Measurements from ENCODE around the gene FDCSP. TPM values are rescaled to one million over a fixed set of nuclear protein-coding genes. Genes with fewer than 3 reads are reported as not detected.
A peak's percentile ranks its signal among the peaks of the same experiment; 100 is the strongest.

The FDCSP gene
- total RNA-seq (2014; rRNA removed; shearing (Covaris generic)) = not detected in 2 replicates

DNA sequence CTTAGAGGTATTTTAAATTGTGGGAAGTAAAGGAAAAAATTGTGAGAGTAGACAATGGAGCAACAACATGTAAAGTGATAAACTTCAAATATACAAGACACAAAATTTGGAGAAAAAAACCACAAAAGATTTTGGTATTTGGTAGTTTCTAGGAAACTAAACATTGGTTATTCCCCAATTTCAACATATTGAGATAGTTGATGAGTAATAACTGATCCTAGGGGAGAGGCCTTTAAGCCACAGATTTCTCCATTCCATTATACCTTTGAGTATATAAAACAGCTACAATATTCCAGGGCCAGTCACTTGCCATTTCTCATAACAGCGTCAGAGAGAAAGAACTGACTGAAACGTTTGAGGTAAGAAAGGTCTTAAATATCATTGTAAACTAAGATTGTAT is at the start of gene FDCSP:
TSS of gene FDCSP (plus strand) at position 301 of the 400 bp plus-strand sequence. CDS start 5,071 bp downstream, outside the sequence.
- Histone ChIP-seq H3K4me3 (no peak within 1 kb of the TSS), H3K4me1 (no peaks in the 10 kb centered on the region), H3K9me3 (replicated peaks) (no peaks in the 10 kb centered on the region), H3K27ac (no peak within 1 kb of the TSS), H3K36me3 (no peaks in the 10 kb centered on the region), H3K27me3 (no peaks in the 10 kb centered on the region)
- no peak for DNase-seq

DNA sequence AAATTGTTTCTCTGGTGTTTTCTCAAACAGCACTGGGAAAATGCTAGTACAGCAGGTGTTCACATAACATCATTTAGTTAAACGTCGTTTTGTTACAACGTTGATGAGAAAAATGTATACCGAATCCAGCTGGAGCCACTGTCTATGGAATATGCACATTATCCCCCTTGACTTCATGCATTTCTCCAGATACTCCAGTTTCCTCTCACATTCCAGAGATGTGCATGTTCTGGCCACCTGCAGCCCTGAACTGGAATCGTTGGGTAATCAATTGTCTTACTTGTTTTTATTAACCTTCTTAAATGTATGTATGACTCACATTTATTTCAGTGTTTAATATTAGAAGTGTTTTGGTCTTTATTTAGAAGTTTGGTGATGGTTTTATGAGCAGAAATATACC is 48.8 kb upstream of the FDCSP start:
- Histone ChIP-seq H3K9me3 (replicated peaks) (no peaks in the 10 kb centered on the region), H3K4me3 (no peak overlapping the region), H3K27me3 (no peaks in the 10 kb centered on the region), H3K4me1 (no peaks in the 10 kb centered on the region), H3K36me3 (no peaks in the 10 kb centered on the region), H3K27ac (no peak overlapping the region)
- DNase-seq = no peak

DNA sequence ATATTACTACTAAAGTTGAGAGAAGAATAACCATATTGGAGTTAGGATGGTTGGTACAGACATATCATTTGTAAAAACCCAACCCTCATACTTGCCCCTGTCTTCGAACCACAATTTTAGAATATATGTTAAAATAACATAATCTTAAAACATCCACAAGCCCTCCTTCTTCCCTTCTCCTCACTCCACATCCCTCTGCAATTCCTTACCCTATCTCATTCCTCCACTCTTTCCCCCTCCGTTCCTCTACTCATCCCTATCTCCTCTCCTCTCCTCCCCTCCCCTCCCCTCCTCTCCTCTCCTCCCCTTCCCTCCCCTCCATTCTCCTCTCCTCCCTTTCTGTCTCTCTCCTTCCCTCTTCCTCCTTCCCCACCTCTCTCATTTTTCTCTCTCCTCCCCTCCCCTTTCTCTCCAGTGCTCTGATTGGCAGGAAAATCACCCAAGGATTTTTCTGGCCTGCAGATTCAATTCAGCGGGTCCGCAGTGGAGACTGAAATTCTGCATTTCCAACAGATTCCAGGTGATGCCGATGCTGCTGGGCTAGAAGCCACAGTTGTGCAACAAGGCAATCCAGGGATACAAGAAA is 47.8 kb upstream of the FDCSP start:
- H3K27me3 ChIP-seq = no peaks in the 10 kb centered on the region
- H3K4me3 ChIP-seq = no peak overlapping the region
- no peak for DNase-seq
- no peaks in the 10 kb centered on the region for H3K36me3 ChIP-seq
- no peaks in the 10 kb centered on the region for H3K9me3 ChIP-seq (replicated peaks)
- no peak overlapping the region for H3K27ac ChIP-seq
- H3K4me1 ChIP-seq = no peaks in the 10 kb centered on the region

DNA sequence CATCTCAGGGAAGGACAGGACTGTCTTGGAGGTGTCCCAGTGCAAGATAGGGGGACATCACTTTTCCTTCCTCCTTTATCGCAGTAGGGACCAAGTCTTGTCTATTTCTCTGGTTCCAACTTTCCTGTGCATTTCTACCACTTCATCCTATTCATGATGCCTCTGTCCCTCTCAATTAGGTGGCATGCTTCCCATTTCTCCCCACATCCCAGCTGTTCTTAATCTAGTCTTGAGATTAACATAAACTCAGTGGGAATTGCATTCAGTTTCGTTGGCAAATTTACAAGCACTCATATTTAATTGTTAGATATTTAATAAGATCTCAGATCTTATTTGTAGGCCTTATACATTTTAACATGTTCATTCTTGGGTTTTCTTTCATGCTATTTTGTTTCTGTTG is 46.1 kb upstream of the FDCSP start:
- H3K36me3 ChIP-seq = no peaks in the 10 kb centered on the region
- DNase-seq = no peak
- no peaks in the 10 kb centered on the region for H3K27me3 ChIP-seq
- no peaks in the 10 kb centered on the region for H3K4me1 ChIP-seq
- H3K27ac ChIP-seq = no peak overlapping the region
- H3K4me3 ChIP-seq = no peak overlapping the region
- H3K9me3 ChIP-seq (replicated peaks) = no peaks in the 10 kb centered on the region

DNA sequence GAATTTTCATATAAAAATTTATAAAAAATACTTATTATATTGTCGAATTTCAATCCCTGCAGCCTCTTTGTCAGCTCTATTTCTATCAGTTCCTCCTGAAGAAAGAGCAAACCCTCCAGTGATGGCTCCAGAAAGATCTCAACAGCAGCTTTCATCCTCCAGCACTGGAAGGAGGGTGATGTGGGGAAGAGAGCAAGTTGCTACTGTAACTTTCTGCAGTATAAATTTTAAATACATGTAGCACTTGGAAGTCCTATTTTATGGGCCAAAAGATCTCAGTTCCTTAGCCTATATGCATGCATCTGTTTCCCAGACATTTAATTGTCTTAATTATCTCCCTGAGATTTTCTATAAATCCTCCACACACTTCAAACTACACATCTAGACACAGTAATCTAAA is 44.1 kb upstream of the FDCSP start:
- no peak overlapping the region for H3K27ac ChIP-seq
- H3K27me3 ChIP-seq = no peaks in the 10 kb centered on the region
- H3K4me1 ChIP-seq = no peaks in the 10 kb centered on the region
- H3K4me3 ChIP-seq = no peak overlapping the region
- DNase-seq = no peak
- no peaks in the 10 kb centered on the region for H3K9me3 ChIP-seq (replicated peaks)
- no peaks in the 10 kb centered on the region for H3K36me3 ChIP-seq

DNA sequence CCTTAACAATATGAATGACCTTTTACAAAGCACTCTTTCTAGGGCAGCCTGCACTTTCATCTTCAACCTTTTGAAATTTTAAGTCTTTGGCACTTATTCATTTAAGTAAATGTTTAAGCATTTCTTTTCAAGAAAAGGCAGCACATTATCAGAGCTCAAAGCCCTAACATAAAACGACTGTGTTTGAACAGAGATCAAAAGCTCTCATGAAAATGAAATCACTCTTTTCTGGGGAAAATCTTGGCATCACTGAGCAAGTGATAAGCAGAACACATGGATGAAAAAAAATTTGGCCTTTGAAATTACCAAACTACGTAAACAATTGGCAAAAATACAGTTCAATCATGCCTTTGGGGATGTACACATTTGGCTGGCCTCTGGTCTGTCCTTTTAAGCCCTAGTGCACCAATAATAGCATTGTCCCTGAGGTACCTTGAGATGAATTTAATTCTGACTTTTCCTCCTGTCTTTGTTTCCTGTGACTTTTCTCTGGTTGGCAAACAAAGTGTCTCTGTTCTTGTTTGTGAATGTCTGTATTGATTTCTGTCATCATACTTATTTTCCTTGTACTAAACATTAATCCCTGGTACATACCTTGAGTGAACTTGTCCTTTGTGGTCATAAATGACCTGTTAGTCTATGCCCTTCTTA is 43.3 kb upstream of the FDCSP start:
- Histone ChIP-seq H3K4me3 (no peak overlapping the region), H3K4me1 (no peaks in the 10 kb centered on the region), H3K27me3 (no peaks in the 10 kb centered on the region), H3K36me3 (no peaks in the 10 kb centered on the region), H3K27ac (no peak overlapping the region), H3K9me3 (replicated peaks) (no peaks in the 10 kb centered on the region)
- DNase-seq = no peak

DNA sequence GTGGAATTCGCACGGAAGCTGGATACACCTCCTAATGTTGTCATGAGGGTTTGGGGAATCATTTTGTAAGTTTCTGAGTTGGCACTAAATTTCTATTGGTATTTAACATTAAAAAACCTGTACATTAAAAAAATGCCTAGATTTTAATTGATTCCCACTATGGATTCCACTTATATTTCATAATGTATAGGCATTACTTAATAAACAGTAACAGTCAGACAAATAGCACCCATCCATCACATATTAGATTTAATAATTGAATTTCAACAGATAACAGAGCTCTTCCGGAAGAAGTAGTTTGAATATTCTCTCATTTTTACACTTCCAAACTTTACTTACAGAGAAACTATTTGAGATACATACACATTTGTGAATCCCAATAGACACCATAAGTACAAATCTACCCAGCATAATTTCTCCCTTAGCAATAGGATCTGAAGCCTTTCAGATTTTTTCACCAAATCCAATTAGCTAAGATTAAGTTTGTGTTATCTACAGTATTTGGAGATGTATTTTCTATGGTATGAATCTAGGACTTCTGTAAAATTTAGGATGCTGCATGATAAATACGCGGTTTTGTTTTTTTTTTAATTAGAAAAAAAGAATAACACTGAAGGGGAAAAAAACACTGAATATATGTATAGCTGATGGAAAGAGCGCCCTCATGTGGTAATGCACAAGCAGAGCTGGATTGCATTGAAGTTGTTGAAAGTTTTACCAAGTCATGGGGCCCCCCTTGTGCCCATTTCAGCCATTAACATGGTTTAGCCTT is 42.6 kb upstream of the FDCSP start:
- Histone ChIP-seq H3K27me3 (no peaks in the 10 kb centered on the region), H3K4me3 (no peak overlapping the region), H3K9me3 (replicated peaks) (no peaks in the 10 kb centered on the region), H3K27ac (no peak overlapping the region), H3K4me1 (no peaks in the 10 kb centered on the region), H3K36me3 (no peaks in the 10 kb centered on the region)
- DNase-seq = peak; percentile 30 to 77

DNA sequence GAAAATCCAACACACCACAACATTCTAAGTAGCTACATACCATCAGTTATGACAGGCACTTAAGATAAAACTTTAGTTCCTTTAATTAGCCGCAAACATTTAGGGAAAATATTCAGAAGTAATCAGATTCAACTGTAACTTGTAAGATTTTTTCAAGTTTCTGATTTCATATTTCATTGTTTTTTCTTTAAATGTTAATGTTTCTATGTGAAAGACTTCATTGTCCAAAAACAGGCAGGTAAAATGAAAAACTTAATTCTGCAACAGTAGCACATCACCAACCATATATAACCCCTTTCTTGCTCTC is 42.0 kb upstream of the FDCSP start:
- Histone ChIP-seq H3K4me1 (no peaks in the 10 kb centered on the region), H3K36me3 (no peaks in the 10 kb centered on the region), H3K27ac (no peak overlapping the region), H3K27me3 (no peaks in the 10 kb centered on the region), H3K4me3 (no peak overlapping the region), H3K9me3 (replicated peaks) (no peaks in the 10 kb centered on the region)
- no peak for DNase-seq

DNA sequence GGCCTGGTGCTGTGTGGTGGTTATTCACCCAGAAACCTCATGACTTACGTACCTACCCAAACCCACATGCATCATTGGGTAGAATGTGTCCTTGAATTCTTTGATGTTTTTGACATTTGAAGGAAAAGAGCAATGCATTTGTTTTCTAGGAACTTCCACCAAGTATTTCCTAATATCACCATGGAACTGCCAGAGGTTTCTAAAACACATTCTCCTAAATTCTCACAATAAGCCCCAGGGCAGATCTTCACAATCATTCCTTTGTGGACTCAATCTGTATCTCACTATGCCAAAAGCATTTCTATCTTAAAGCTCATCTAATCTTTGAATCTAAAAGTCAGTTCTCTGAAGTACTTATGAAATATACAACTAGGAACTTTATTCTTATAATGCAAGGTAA is 38.7 kb upstream of the FDCSP start:
- Histone ChIP-seq H3K27me3 (no peaks in the 10 kb centered on the region), H3K27ac (no peak overlapping the region), H3K9me3 (replicated peaks) (no peaks in the 10 kb centered on the region), H3K4me3 (no peak overlapping the region), H3K36me3 (no peaks in the 10 kb centered on the region), H3K4me1 (no peaks in the 10 kb centered on the region)
- no peak for DNase-seq

DNA sequence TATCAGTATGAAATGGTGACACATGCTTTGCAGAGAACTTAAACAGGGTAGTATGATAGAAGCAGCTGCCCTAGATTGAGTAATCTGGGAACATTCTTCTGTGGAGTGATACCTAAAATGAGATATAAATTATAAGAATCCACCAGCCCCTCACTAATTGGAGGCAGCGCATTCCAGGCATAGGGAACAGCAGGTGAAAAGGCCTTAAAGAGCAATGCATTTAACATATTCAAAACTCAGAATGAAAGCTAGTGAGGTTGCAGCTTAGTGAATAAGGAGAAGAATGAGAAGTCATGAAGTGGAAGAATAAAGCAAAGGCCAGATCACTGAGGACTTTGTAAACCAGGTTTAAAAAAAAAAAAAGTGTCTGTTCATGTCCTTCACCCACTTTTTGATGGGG is 35.3 kb upstream of the FDCSP start:
- H3K27ac ChIP-seq = no peak overlapping the region
- no peak for DNase-seq
- no peaks in the 10 kb centered on the region for H3K36me3 ChIP-seq
- no peaks in the 10 kb centered on the region for H3K27me3 ChIP-seq
- no peaks in the 10 kb centered on the region for H3K9me3 ChIP-seq (replicated peaks)
- no peaks in the 10 kb centered on the region for H3K4me1 ChIP-seq
- H3K4me3 ChIP-seq = no peak overlapping the region

DNA sequence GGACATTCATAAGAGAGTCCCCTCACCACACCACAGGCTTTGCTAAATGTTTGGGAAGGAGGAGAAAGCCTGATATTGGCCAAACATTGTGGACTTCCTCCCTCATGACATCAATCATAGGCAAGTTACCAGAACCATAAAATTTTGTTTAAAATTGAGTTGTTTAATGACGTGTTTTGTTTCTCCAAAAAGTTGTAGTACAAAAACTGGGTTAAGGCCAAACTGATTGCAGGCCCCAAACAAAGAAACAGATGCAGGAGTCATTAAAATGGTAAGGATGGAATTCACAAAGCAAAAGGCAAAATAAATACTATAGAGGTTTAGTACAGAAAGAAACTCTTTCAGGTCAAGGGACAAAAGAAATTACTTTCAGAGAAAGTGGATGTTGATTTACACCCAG is 34.3 kb upstream of the FDCSP start:
- no peak overlapping the region for H3K27ac ChIP-seq
- no peaks in the 10 kb centered on the region for H3K9me3 ChIP-seq (replicated peaks)
- H3K27me3 ChIP-seq = no peaks in the 10 kb centered on the region
- no peaks in the 10 kb centered on the region for H3K4me1 ChIP-seq
- no peak for DNase-seq
- no peaks in the 10 kb centered on the region for H3K36me3 ChIP-seq
- H3K4me3 ChIP-seq = no peak overlapping the region

DNA sequence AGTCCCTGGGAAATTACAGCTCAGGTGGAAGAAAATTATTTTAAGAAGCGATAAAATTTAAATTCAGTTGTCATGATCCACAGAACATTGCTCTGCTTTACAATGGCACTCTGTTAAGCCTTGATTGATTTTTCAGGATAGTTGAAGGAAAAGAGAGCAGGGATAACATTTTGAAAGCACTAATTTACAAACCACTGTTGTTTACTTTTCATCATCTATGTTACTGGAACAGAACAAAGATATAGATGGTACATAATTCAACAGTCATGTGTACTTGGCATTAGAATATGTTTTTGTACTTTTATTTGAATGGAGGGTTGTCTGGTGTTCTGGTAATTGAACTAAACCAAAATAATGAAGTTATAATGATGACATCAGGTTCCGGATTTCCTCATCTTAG is 33.0 kb upstream of the FDCSP start:
- Histone ChIP-seq H3K27me3 (no peaks in the 10 kb centered on the region), H3K4me1 (no peaks in the 10 kb centered on the region), H3K4me3 (no peak overlapping the region), H3K27ac (no peak overlapping the region), H3K9me3 (replicated peaks) (no peaks in the 10 kb centered on the region), H3K36me3 (no peaks in the 10 kb centered on the region)
- DNase-seq = no peak

DNA sequence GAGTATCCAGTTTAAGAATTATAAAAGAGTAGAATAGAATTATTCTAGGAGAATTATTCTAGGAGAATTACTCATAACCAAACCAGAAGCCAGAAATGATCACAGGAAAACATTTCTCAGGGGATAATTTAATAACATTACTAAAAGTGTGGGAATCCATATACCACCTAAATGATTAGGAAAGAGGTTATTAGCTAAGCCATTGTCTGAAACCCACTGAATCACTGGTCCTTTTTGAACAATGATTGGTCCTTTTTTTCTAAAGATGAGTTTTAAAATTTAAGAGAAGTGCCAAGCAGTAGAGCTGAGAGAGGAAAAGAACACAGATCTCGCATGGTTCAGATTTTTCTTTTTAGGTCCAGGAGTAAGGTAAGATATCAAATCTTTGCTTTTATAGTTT is 30.5 kb upstream of the FDCSP start, which contains the start of gene ODAM:
TSS of gene ODAM (plus strand) at position 301 of the 400 bp plus-strand sequence. CDS start 819 bp downstream, outside the sequence.
- no peak for DNase-seq
- Histone ChIP-seq H3K4me1 (no peaks in the 10 kb centered on the region), H3K4me3 (no peak within 1 kb of the TSS), H3K9me3 (replicated peaks) (no peaks in the 10 kb centered on the region), H3K27ac (no peak within 1 kb of the TSS), H3K36me3 (no peaks in the 10 kb centered on the region), H3K27me3 (no peaks in the 10 kb centered on the region)

DNA sequence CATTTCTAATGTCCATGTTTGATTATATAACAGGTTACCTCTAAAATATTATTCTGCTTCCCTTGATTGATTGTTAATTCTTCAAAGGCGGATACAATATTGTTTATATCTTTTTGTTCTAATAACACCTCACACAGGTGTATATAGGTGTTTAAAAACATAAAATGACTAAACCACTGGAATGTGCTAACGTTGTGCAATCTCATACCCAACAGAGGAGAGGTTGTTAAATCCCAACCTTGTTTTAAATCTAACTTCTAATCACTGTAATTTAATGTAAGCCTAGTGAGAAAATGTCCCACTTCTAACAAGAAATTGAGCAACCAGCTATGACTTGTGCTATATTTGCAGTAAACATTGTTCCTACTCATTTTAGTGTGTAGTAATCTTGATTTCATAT is 29.1 kb upstream of the FDCSP start:
- no peaks in the 10 kb centered on the region for H3K4me1 ChIP-seq
- no peaks in the 10 kb centered on the region for H3K36me3 ChIP-seq
- DNase-seq = no peak
- H3K27me3 ChIP-seq = no peaks in the 10 kb centered on the region
- H3K27ac ChIP-seq = no peak overlapping the region
- H3K9me3 ChIP-seq (replicated peaks) = no peaks in the 10 kb centered on the region
- H3K4me3 ChIP-seq = no peak overlapping the region

DNA sequence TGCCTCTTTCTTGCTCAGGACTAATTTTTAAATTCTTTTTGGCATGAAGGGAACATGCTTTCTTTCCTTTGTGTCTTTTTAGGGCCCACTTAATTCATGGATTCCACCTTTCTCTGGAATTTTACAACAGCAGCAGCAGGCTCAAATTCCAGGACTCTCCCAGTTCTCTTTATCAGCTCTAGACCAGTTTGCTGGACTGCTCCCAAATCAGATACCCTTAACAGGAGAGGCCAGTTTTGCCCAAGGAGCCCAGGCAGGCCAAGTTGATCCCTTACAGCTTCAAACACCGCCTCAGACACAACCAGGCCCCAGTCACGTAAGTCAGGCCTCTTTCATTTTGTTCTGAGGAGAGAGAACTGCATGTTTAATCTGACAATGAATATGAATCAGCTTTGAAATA is 28.1 kb upstream of the FDCSP start:
- Histone ChIP-seq H3K9me3 (replicated peaks) (no peaks in the 10 kb centered on the region), H3K27ac (no peak overlapping the region), H3K36me3 (no peaks in the 10 kb centered on the region), H3K4me3 (no peak overlapping the region), H3K4me1 (no peaks in the 10 kb centered on the region), H3K27me3 (no peaks in the 10 kb centered on the region)
- DNase-seq = no peak

All from SJCRH30 (cell line).